GM23338 (cell line): ENCODE data around the gene TECTB.

Experiments
- CREB1 ChIP-seq: fragments of 250-450 bp; sonication (Bioruptor Pico); IDR thresholded peaks from 2 replicates; pipeline ENCODE4 v1.5.0; 2020; ENCODE audit warnings: low read depth, mild to moderate bottlenecking, moderate library complexity
- EZH2 ChIP-seq: fragments of 200-600 bp; sonication (generic); IDR thresholded peaks from one replicate; pipeline ENCODE4 v1.8.0; 2017; ENCODE audit warnings: antibody characterized with exemption, mild to moderate bottlenecking, low read depth; ENCODE audit not compliant: unreplicated experiment
- EZH2phosphoT487 ChIP-seq: fragments of 200-600 bp; sonication (generic); IDR thresholded peaks from one replicate; pipeline ENCODE4 v1.8.1; 2018; ENCODE audit warnings: antibody characterized with exemption; ENCODE audit not compliant: unreplicated experiment
- POLR2AphosphoS5 ChIP-seq: IDR thresholded peaks from 2 replicates; pipeline ENCODE4 v1.6.1; 2016; ENCODE audit warnings: antibody characterized with exemption, low read depth
- ZNF331 ChIP-seq: fragments of 250-450 bp; sonication (Bioruptor Pico); IDR thresholded peaks from 2 replicates; pipeline ENCODE4 v1.5.0; 2020; ENCODE audit warnings: low read depth, mild to moderate bottlenecking, moderate library complexity
- TF ChIP-seq, protein P1 (sequence below), 2 experiments: fragments of 200-600 bp in 1 of 2; sonication (generic) in 1 of 2; conservative IDR thresholded peaks; 2 replicates each; pipeline versions ENCODE4 v1.5.1 to v1.6.1; 2016 to 2017; ENCODE audit warnings: antibody characterized with exemption in 2 of 2, low read depth in 2 of 2, mild to moderate bottlenecking in 2 of 2, moderate library complexity in 1 of 2
- TF ChIP-seq, protein P2 (sequence below): IDR thresholded peaks from one replicate; pipeline ENCODE4 v1.6.1; 2018; ENCODE audit warnings: antibody characterized with exemption; ENCODE audit not compliant: unreplicated experiment

DNA sequence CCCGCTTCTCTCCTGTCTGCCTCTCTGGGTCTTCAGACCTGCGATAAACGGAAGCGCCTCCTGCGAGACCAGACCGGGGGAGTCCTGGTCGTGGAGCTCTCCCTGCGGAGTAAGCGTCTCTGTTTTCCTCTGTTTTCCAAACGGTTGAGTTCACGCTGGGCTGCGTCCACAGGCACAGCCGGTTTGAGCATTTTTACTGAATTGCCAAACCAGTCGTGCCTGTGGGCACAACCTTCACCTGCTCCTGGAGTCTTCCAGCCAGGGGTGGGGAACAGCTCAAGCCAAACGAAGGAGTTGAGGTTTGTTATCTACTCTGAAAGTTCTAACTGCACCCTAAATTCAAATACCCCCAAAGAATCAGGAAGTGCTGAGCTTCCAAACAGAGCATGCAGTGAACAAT, 16.3 kb downstream of the TECTB start:
- TF ChIP-seq, protein P1, sequence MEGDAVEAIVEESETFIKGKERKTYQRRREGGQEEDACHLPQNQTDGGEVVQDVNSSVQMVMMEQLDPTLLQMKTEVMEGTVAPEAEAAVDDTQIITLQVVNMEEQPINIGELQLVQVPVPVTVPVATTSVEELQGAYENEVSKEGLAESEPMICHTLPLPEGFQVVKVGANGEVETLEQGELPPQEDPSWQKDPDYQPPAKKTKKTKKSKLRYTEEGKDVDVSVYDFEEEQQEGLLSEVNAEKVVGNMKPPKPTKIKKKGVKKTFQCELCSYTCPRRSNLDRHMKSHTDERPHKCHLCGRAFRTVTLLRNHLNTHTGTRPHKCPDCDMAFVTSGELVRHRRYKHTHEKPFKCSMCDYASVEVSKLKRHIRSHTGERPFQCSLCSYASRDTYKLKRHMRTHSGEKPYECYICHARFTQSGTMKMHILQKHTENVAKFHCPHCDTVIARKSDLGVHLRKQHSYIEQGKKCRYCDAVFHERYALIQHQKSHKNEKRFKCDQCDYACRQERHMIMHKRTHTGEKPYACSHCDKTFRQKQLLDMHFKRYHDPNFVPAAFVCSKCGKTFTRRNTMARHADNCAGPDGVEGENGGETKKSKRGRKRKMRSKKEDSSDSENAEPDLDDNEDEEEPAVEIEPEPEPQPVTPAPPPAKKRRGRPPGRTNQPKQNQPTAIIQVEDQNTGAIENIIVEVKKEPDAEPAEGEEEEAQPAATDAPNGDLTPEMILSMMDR (conservative IDR thresholded peaks at IDR 0.05; ENCODE audit: low read depth in 2 of 2): no peak
- TF ChIP-seq EZH2: no peak
- TF ChIP-seq POLR2AphosphoS5: no peak
- no peak for TF ChIP-seq CREB1 (CRISPR knock-in tag)
- TF ChIP-seq, protein P2, sequence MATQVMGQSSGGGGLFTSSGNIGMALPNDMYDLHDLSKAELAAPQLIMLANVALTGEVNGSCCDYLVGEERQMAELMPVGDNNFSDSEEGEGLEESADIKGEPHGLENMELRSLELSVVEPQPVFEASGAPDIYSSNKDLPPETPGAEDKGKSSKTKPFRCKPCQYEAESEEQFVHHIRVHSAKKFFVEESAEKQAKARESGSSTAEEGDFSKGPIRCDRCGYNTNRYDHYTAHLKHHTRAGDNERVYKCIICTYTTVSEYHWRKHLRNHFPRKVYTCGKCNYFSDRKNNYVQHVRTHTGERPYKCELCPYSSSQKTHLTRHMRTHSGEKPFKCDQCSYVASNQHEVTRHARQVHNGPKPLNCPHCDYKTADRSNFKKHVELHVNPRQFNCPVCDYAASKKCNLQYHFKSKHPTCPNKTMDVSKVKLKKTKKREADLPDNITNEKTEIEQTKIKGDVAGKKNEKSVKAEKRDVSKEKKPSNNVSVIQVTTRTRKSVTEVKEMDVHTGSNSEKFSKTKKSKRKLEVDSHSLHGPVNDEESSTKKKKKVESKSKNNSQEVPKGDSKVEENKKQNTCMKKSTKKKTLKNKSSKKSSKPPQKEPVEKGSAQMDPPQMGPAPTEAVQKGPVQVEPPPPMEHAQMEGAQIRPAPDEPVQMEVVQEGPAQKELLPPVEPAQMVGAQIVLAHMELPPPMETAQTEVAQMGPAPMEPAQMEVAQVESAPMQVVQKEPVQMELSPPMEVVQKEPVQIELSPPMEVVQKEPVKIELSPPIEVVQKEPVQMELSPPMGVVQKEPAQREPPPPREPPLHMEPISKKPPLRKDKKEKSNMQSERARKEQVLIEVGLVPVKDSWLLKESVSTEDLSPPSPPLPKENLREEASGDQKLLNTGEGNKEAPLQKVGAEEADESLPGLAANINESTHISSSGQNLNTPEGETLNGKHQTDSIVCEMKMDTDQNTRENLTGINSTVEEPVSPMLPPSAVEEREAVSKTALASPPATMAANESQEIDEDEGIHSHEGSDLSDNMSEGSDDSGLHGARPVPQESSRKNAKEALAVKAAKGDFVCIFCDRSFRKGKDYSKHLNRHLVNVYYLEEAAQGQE: no peak
- no peak for TF ChIP-seq EZH2phosphoT487
- TF ChIP-seq ZNF331 (CRISPR knock-in tag): no peak
